GM08714 (cell line): ENCODE results near the gene KDM6A.
"Not testable (repeated sequence)": the region's sequence is repeated elsewhere in the genome, so short reads cannot be mapped to it uniquely, and the experiment has no call there.

Experiments used
- H3K4me3 ChIP-seq: fragments of 200-500 bp; sonication (Bioruptor generic); 2 replicates; pipeline ENCODE4 v1.5.1; 2014; ENCODE audit warnings: mild to moderate bottlenecking, low read length, inconsistent platforms
- ZNF274 ChIP-seq: IDR thresholded peaks from 2 replicates; pipeline ENCODE4 v1.6.1; 2012; ENCODE audit warnings: mild to moderate bottlenecking, low read depth, low read length

The KDM6A gene

GRCh38 chrX:45011597-45011996, 138.6 kb downstream of the KDM6A start:
- no peak overlapping the region for H3K4me3 ChIP-seq
- TF ChIP-seq ZNF274: no peak

GRCh38 chrX:45017946-45018345, 145.0 kb downstream of the KDM6A start:
- H3K4me3 ChIP-seq: no peak overlapping the region
- no peak for TF ChIP-seq ZNF274

GRCh38 chrX:45022150-45022549, 149.2 kb downstream of the KDM6A start:
- no peak overlapping the region for H3K4me3 ChIP-seq
- no peak for TF ChIP-seq ZNF274

GRCh38 chrX:45024501-45024900, 151.5 kb downstream of the KDM6A start:
- no peak for TF ChIP-seq ZNF274
- no peak overlapping the region for H3K4me3 ChIP-seq

GRCh38 chrX:45026036-45026435, 153.0 kb downstream of the KDM6A start:
- no peak for TF ChIP-seq ZNF274
- no peak overlapping the region for H3K4me3 ChIP-seq

GRCh38 chrX:45031830-45032378, 158.9 kb downstream of the KDM6A start:
- TF ChIP-seq ZNF274: no peak
- H3K4me3 ChIP-seq: no peak overlapping the region

- H3K4me3 ChIP-seq: no peak overlapping the region
- TF ChIP-seq ZNF274: no peak
These were observed 162.1 kb downstream of the KDM6A start for GRCh38 chrX:45035071-45035470.

- no peak for TF ChIP-seq ZNF274
- H3K4me3 ChIP-seq: no peak overlapping the region
These were observed 163.2 kb downstream of the KDM6A start for GRCh38 chrX:45036161-45036560.

GRCh38 chrX:45040137-45040536, 167.1 kb downstream of the KDM6A start:
- H3K4me3 ChIP-seq: not testable (repeated sequence)

- H3K4me3 ChIP-seq: no peak overlapping the region
- TF ChIP-seq ZNF274: no peak
These were observed 173.4 kb downstream of the KDM6A start for GRCh38 chrX:45046417-45046816.

GRCh38 chrX:45050558-45050957, 177.6 kb downstream of the KDM6A start:
- no peak overlapping the region for H3K4me3 ChIP-seq
- no peak for TF ChIP-seq ZNF274

GRCh38 chrX:45056428-45057145, 183.6 kb downstream of the KDM6A start:
- no peak for TF ChIP-seq ZNF274
- no peak overlapping the region for H3K4me3 ChIP-seq

- H3K4me3 ChIP-seq: not testable (repeated sequence)
These were observed 186.9 kb downstream of the KDM6A start for GRCh38 chrX:45059906-45060305.

- no peak overlapping the region for H3K4me3 ChIP-seq
- TF ChIP-seq ZNF274: no peak
These were observed 190.5 kb downstream of the KDM6A start for GRCh38 chrX:45063319-45064095.

GRCh38 chrX:45068569-45068968, 195.6 kb downstream of the KDM6A start:
- H3K4me3 ChIP-seq: no peak overlapping the region

More at GRCh38 chrX:45068569-45068968, 195.6 kb downstream of the KDM6A start:
- TF ChIP-seq ZNF274: no peak
